Stomach (tissue), 4 donors: ENCODE measurements around the gene CCDC85A.

Source experiments
- CTCF ChIP-seq, 7 experiments: fragments of 450-650 bp in 4 of 7; fragments of 200-600 bp in 3 of 7; sonication (generic) in 3 of 7; IDR thresholded peaks; one replicate each; pipeline ENCODE4 v1.5.1; 2016 to 2019; ENCODE audit warnings: antibody characterized with exemption in 7 of 7, control low read depth in 2 of 7, mild to moderate bottlenecking in 1 of 7
- EP300 ChIP-seq: sonication (generic); formaldehyde crosslinking; IDR thresholded peaks from one replicate; pipeline ENCODE4 v1.6.1; 2017; ENCODE audit warnings: antibody characterized with exemption

GRCh38 chr2:56230156-56230555, 46.4 kb downstream of the CCDC85A start:
- TF ChIP-seq CTCF (IDR thresholded peaks at IDR 0.05): no peak
- no peak for TF ChIP-seq EP300
